Activated T-helper 1 cell treated with anti-CD3 and anti-CD28 coated beads, Interleukin-12 subunit alpha, Interleukin-12 subunit beta, Interleukin-2, Interleukin-4 antibody, amounts not matched to agents 30 ng/mL and 10 ng/mL and 1 ng/mL, durations not matched to agents 14 hours and 24 hours and 36 hours (primary cell): ENCODE measurements around the gene REL. TPM values are rescaled to one million over a fixed set of nuclear protein-coding genes. Genes with fewer than 3 reads are reported as not detected.

Experiments used
- DNase-seq: peaks from one replicate; pipeline ENCODE4 v3.0.0; 2021; ENCODE audit warnings: low spot score
- H3K27ac Mint-ChIP-seq: one replicate; pipeline ENCODE4 v1.8.0; 2021; ENCODE audit warnings: mild to moderate bottlenecking, mixed read lengths
- H3K27me3 Mint-ChIP-seq: one replicate; pipeline ENCODE4 v1.8.0; 2022; ENCODE audit warnings: mild to moderate bottlenecking, moderate library complexity, mixed read lengths; ENCODE audit not compliant: insufficient read depth
- H3K36me3 Mint-ChIP-seq: one replicate; pipeline ENCODE4 v1.8.0; 2021; ENCODE audit warnings: low read depth, mixed read lengths
- H3K4me1 Mint-ChIP-seq: one replicate; pipeline ENCODE4 v1.8.0; 2021; ENCODE audit warnings: low read depth, mixed read lengths
- H3K4me3 Mint-ChIP-seq: one replicate; pipeline ENCODE4 v1.8.0; 2021; ENCODE audit warnings: mild to moderate bottlenecking, moderate library complexity, mixed read lengths
- H3K9me3 Mint-ChIP-seq: one replicate; pipeline ENCODE4 v1.8.0; 2021; ENCODE audit warnings: mixed read lengths
- intact Hi-C: fragments of 100-400 bp; cut with micrococcal nuclease; formaldehyde crosslinking; loops from one replicate; pipeline ENCODE4 v1.15.1; 2024
- total RNA-seq: library from RNA; stranded (reverse); gene quantifications from 2 replicates; pipeline ENCODE4 v1.2.3, GENCODE V29; 2022

Gene REL
- total RNA-seq, 1 donor from 2014 or later: 93.6 TPM

GRCh38 chr2:60938301-60938700, 56.9 kb downstream of the REL start:
- Mint-ChIP-seq H3K27me3 (no peaks in the 10 kb centered on the region), H3K9me3 (no peaks in the 10 kb centered on the region), H3K36me3 (peaks cover 49% of the 10 kb centered on the region), H3K4me1 (peaks cover 19% of the 10 kb centered on the region), H3K4me3 (no peak overlapping the region), H3K27ac (no peak overlapping the region)
- intact Hi-C loops: loop anchor here (10.0 kb wide), 1 partner anchor 946 kb away; the partner anchor contains the start of gene CCT4
- no peak for DNase-seq

- intact Hi-C loops: loop anchor here (10.0 kb wide), 2 partner anchors 55 to 945 kb away; partner anchors contain the start of gene CCT4
- H3K4me3 Mint-ChIP-seq: no peak overlapping the region
- H3K27me3 Mint-ChIP-seq: no peaks in the 10 kb centered on the region
- no peak overlapping the region for H3K27ac Mint-ChIP-seq
- H3K4me1 Mint-ChIP-seq: peaks cover 19% of the 10 kb centered on the region
- no peaks in the 10 kb centered on the region for H3K9me3 Mint-ChIP-seq
- no peak for DNase-seq
- peaks cover 45% of the 10 kb centered on the region for H3K36me3 Mint-ChIP-seq
These were observed 58.2 kb downstream of the REL start for GRCh38 chr2:60939622-60940021.

- no peak overlapping the region for H3K4me3 Mint-ChIP-seq
- no peak overlapping the region for H3K27ac Mint-ChIP-seq
- no peaks in the 10 kb centered on the region for H3K4me1 Mint-ChIP-seq
- no peak for DNase-seq
- intact Hi-C loops: loop anchor here (10.0 kb wide), 1 partner anchor 49 kb away; no protein-coding TSS in a partner anchor
- no peaks in the 10 kb centered on the region for H3K9me3 Mint-ChIP-seq
- peaks cover 32% of the 10 kb centered on the region for H3K36me3 Mint-ChIP-seq
- no peaks in the 10 kb centered on the region for H3K27me3 Mint-ChIP-seq
These were observed 64.0 kb downstream of the REL start for GRCh38 chr2:60945341-60945740.

GRCh38 chr2:60947056-60947455, 65.7 kb downstream of the REL start:
- Mint-ChIP-seq H3K4me1 (no peaks in the 10 kb centered on the region), H3K27me3 (no peaks in the 10 kb centered on the region), H3K27ac (no peak overlapping the region), H3K36me3 (peaks cover 37% of the 10 kb centered on the region), H3K9me3 (no peaks in the 10 kb centered on the region), H3K4me3 (no peak overlapping the region)
- DNase-seq: no peak
- intact Hi-C loops: loop anchor here (10.0 kb wide), 1 partner anchor 48 kb away; no protein-coding TSS in a partner anchor

- no peaks in the 10 kb centered on the region for H3K4me1 Mint-ChIP-seq
- no peak overlapping the region for H3K27ac Mint-ChIP-seq
- H3K9me3 Mint-ChIP-seq: no peaks in the 10 kb centered on the region
- peaks cover 38% of the 10 kb centered on the region for H3K36me3 Mint-ChIP-seq
- no peak for DNase-seq
- H3K27me3 Mint-ChIP-seq: no peaks in the 10 kb centered on the region
- no peak overlapping the region for H3K4me3 Mint-ChIP-seq
- intact Hi-C loops: loop anchor here (10.0 kb wide), 1 partner anchor 47 kb away; no protein-coding TSS in a partner anchor
These were observed 66.8 kb downstream of the REL start for GRCh38 chr2:60948161-60948560.

- no peak overlapping the region for H3K27ac Mint-ChIP-seq
- no peak for DNase-seq
- no peak overlapping the region for H3K4me3 Mint-ChIP-seq
- H3K9me3 Mint-ChIP-seq: no peaks in the 10 kb centered on the region
- H3K27me3 Mint-ChIP-seq: no peaks in the 10 kb centered on the region
- H3K4me1 Mint-ChIP-seq: peaks cover 5% of the 10 kb centered on the region
- H3K36me3 Mint-ChIP-seq: peaks cover 44% of the 10 kb centered on the region
- intact Hi-C loops: loop anchor here (10.0 kb wide), 1 partner anchor 46 kb away; no protein-coding TSS in a partner anchor
These were observed 67.7 kb downstream of the REL start for GRCh38 chr2:60948926-60949579.

- peaks cover 10% of the 10 kb centered on the region for H3K4me1 Mint-ChIP-seq
These were observed 72.8 kb downstream of the REL start for GRCh38 chr2:60954139-60954538.

GRCh38 chr2:60957224-60957623, 75.8 kb downstream of the REL start:
- Mint-ChIP-seq H3K4me3 (no peak overlapping the region), H3K27ac (no peak overlapping the region), H3K9me3 (no peaks in the 10 kb centered on the region), H3K4me1 (peaks cover 10% of the 10 kb centered on the region), H3K27me3 (no peaks in the 10 kb centered on the region), H3K36me3 (peaks cover 17% of the 10 kb centered on the region)
- intact Hi-C loops: no loop called here
- no peak for DNase-seq

More at GRCh38 chr2:60954139-60954538, 72.8 kb downstream of the REL start:
- DNase-seq: no peak
- Mint-ChIP-seq H3K9me3 (no peaks in the 10 kb centered on the region), H3K27ac (no peak overlapping the region), H3K4me3 (no peak overlapping the region), H3K27me3 (no peaks in the 10 kb centered on the region), H3K36me3 (peaks cover 27% of the 10 kb centered on the region)
- intact Hi-C loops: no loop called here

- Mint-ChIP-seq H3K4me3 (no peak overlapping the region), H3K4me1 (peaks cover 10% of the 10 kb centered on the region), H3K36me3 (peaks cover 17% of the 10 kb centered on the region), H3K9me3 (no peaks in the 10 kb centered on the region), H3K27ac (no peak overlapping the region), H3K27me3 (no peaks in the 10 kb centered on the region)
- DNase-seq: no peak
- intact Hi-C loops: no loop called here
These were observed 76.3 kb downstream of the REL start for GRCh38 chr2:60957643-60958042.

- Mint-ChIP-seq H3K9me3 (no peaks in the 10 kb centered on the region), H3K27ac (no peak overlapping the region), H3K4me1 (peaks cover 10% of the 10 kb centered on the region), H3K27me3 (no peaks in the 10 kb centered on the region), H3K36me3 (peaks cover 12% of the 10 kb centered on the region), H3K4me3 (no peak overlapping the region)
- intact Hi-C loops: no loop called here
- DNase-seq: no peak
These were observed 77.0 kb downstream of the REL start for GRCh38 chr2:60958361-60958760.

- H3K27ac Mint-ChIP-seq: no peak overlapping the region
- no peak for DNase-seq
- no peaks in the 10 kb centered on the region for H3K27me3 Mint-ChIP-seq
- H3K36me3 Mint-ChIP-seq: peaks cover 9% of the 10 kb centered on the region
- peaks cover 9% of the 10 kb centered on the region for H3K4me1 Mint-ChIP-seq
- intact Hi-C loops: no loop called here
- H3K9me3 Mint-ChIP-seq: no peaks in the 10 kb centered on the region
- H3K4me3 Mint-ChIP-seq: no peak overlapping the region
These were observed 77.4 kb downstream of the REL start for GRCh38 chr2:60958800-60959199.

GRCh38 chr2:60959501-60959900, 78.1 kb downstream of the REL start:
- no peak for DNase-seq
- intact Hi-C loops: no loop called here
- Mint-ChIP-seq H3K4me1 (peaks cover 9% of the 10 kb centered on the region), H3K9me3 (peaks cover 4% of the 10 kb centered on the region), H3K36me3 (peaks cover 10% of the 10 kb centered on the region), H3K27ac (no peak overlapping the region), H3K4me3 (no peak overlapping the region), H3K27me3 (no peaks in the 10 kb centered on the region)

- no peak overlapping the region for H3K4me3 Mint-ChIP-seq
- peaks cover 11% of the 10 kb centered on the region for H3K36me3 Mint-ChIP-seq
- H3K27ac Mint-ChIP-seq: no peak overlapping the region
- no peaks in the 10 kb centered on the region for H3K27me3 Mint-ChIP-seq
- DNase-seq: no peak
- peaks cover 6% of the 10 kb centered on the region for H3K9me3 Mint-ChIP-seq
- intact Hi-C loops: no loop called here
- H3K4me1 Mint-ChIP-seq: peaks cover 20% of the 10 kb centered on the region
These were observed 79.3 kb downstream of the REL start for GRCh38 chr2:60960706-60961105.
